H1 (cell line): ENCODE results near the gene STARD4. TPM values are rescaled to one million over a fixed set of nuclear protein-coding genes. Genes with fewer than 3 reads are reported as not detected.

ENCODE experiments used
- CTCF ChIA-PET: fragments of 300-600 bp; sonication (Branson Sonifier 250); formaldehyde crosslinking; loops from one replicate; lab custom pipeline; 2021; ENCODE audit not compliant: partially characterized antibody; lab: Charles Lee
- POLR2A ChIA-PET: fragments of 300-600 bp; sonication (Branson Sonifier 250); formaldehyde crosslinking; loops from one replicate; lab custom pipeline; 2021; ENCODE audit warnings: inconsistent platforms; ENCODE audit not compliant: partially characterized antibody; lab: Charles Lee
- DNase-seq, 2 experiments: peaks; one replicate each; pipeline versions ENCODE4 v3.0.0 to v3.0.0-alpha.2; 2010 to 2022; ENCODE audit warnings: low spot score in 2 of 2, low read depth in 1 of 2, mixed read lengths in 1 of 2
- FAIRE-seq: peaks from 2 replicates; lab custom pipeline; 2011; peaks lifted over from hg19 to GRCh38; lab: Jason Lieb, UNC
- H2AFZ ChIP-seq: 2 replicates; pipeline ENCODE4 v1.8.1; 2012; ENCODE audit warnings: low read length, inconsistent platforms
- H2AK5ac ChIP-seq: 2 replicates; pipeline ENCODE4 v1.6.1; 2013; ENCODE audit warnings: low read depth, low read length
- H2BK120ac ChIP-seq: replicated peaks from 2 replicates; pipeline ENCODE3; 2013; ENCODE audit warnings: low read depth, low read length, inconsistent platforms
- H2BK12ac ChIP-seq: 2 replicates; pipeline ENCODE4 v1.6.1; 2013; ENCODE audit warnings: low read depth, low read length
- H2BK15ac ChIP-seq: 2 replicates; pipeline ENCODE4 v1.6.1; 2013; ENCODE audit warnings: low read length
- H2BK20ac ChIP-seq: 2 replicates; pipeline ENCODE4 v1.6.1; 2013; ENCODE audit warnings: low read length
- H2BK5ac ChIP-seq: 2 replicates; pipeline ENCODE4 v1.6.1; 2013; ENCODE audit warnings: low read depth, low read length
- H3K14ac ChIP-seq: 2 replicates; pipeline ENCODE4 v1.6.1; 2013; ENCODE audit warnings: inconsistent platforms; ENCODE audit not compliant: insufficient read length
- H3K18ac ChIP-seq: 2 replicates; pipeline ENCODE4 v1.6.1; 2013; ENCODE audit warnings: low read length; ENCODE audit errors: extremely low read depth
- H3K23ac ChIP-seq: 2 replicates; pipeline ENCODE4 v1.6.1; 2013; ENCODE audit warnings: inconsistent platforms; ENCODE audit not compliant: insufficient read length
- H3K23me2 ChIP-seq: 2 replicates; pipeline ENCODE4 v1.6.1; 2013; ENCODE audit warnings: low read depth, low read length
- H3K27ac ChIP-seq: 2 replicates; pipeline ENCODE4 v1.6.1; 2011; ENCODE audit warnings: low read depth, low read length, inconsistent platforms
- H3K27me3 ChIP-seq, 4 experiments: replicated peaks in 1 of 4; 1 replicate in 1 of 4; 2 replicates in 3 of 4; pipeline versions ENCODE4 v1.6.1 to v1.8.1; 2011 to 2013; ENCODE audit warnings: low read length in 3 of 4, mild to moderate bottlenecking in 3 of 4, inconsistent platforms in 2 of 4, mixed read lengths in 2 of 4, moderate library complexity in 1 of 4; ENCODE audit not compliant: control insufficient read depth in 3 of 4, insufficient read depth in 3 of 4; ENCODE audit errors: extremely low read depth in 1 of 4
- H3K36me3 ChIP-seq, 4 experiments: 2 replicates each; pipeline versions ENCODE4 v1.6.1 to v1.8.1; 2011 to 2013; ENCODE audit warnings: mild to moderate bottlenecking in 4 of 4, low read length in 3 of 4, moderate library complexity in 2 of 4, control low read depth in 1 of 4, inconsistent platforms in 1 of 4; ENCODE audit not compliant: insufficient read depth in 4 of 4, control insufficient read depth in 2 of 4
- H3K4ac ChIP-seq: replicated peaks from 2 replicates; pipeline ENCODE3; 2013; ENCODE audit warnings: low read length, low read depth, mixed read lengths, inconsistent platforms; ENCODE audit not compliant: insufficient read length
- H3K4me1 ChIP-seq, 4 experiments: replicated peaks in 1 of 4; 1 replicate in 1 of 4; 2 replicates in 3 of 4; pipeline versions ENCODE4 v1.6.1 to v1.8.1; 2011 to 2013; ENCODE audit warnings: low read length in 3 of 4, inconsistent platforms in 2 of 4, mixed read lengths in 1 of 4; ENCODE audit not compliant: insufficient read depth in 4 of 4, control insufficient read depth in 3 of 4
- H3K4me2 ChIP-seq, 2 experiments: 2 replicates each; pipeline versions ENCODE4 v1.6.1 to v1.8.1; 2011 to 2013; ENCODE audit warnings: low read depth in 2 of 2, low read length in 2 of 2, control low read depth in 1 of 2, inconsistent platforms in 1 of 2, mild to moderate bottlenecking in 1 of 2; ENCODE audit not compliant: insufficient read depth in 1 of 2
- H3K4me3 ChIP-seq, 4 experiments: fragments of 200-600, 300-600 bp in 1 of 4; sonication (generic), shearing (Covaris generic), sonication (Bioruptor Twin) in 1 of 4; 2 replicates each; pipeline versions ENCODE4 v1.5.1 to v1.8.1; 2011 to 2016; ENCODE audit warnings: low read length in 4 of 4, low read depth in 3 of 4, control low read depth in 2 of 4, inconsistent platforms in 2 of 4, mild to moderate bottlenecking in 2 of 4, mixed read lengths in 1 of 4, moderate library complexity in 1 of 4; ENCODE audit not compliant: insufficient read depth in 2 of 4; ENCODE audit errors: extremely low read depth in 1 of 4
- H3K56ac ChIP-seq: replicated peaks from 2 replicates; pipeline ENCODE3; 2013; ENCODE audit warnings: low read depth, mild to moderate bottlenecking, mixed read lengths, low read length, inconsistent platforms; ENCODE audit not compliant: insufficient read length
- H3K79me1 ChIP-seq: 2 replicates; pipeline ENCODE4 v1.6.1; 2013; ENCODE audit warnings: low read depth, low read length, control low read depth
- H3K79me2 ChIP-seq, 2 experiments: 2 replicates each; pipeline versions ENCODE4 v1.6.1 to v1.8.1; 2012 to 2013; ENCODE audit warnings: low read length in 2 of 2, mild to moderate bottlenecking in 2 of 2, inconsistent platforms in 1 of 2; ENCODE audit not compliant: insufficient read depth in 2 of 2, control insufficient read depth in 1 of 2
- H3K9ac ChIP-seq, 4 experiments: replicated peaks in 1 of 4; 1 replicate in 1 of 4; 2 replicates in 3 of 4; pipeline versions ENCODE4 v1.6.1 to v1.8.1; 2011 to 2013; ENCODE audit warnings: low read depth in 3 of 4, low read length in 3 of 4, control low read depth in 2 of 4, mild to moderate bottlenecking in 2 of 4, moderate library complexity in 2 of 4, inconsistent platforms in 1 of 4; ENCODE audit errors: extremely low read depth in 1 of 4
- H3K9me3 ChIP-seq, 2 experiments: 2 replicates each; pipeline versions ENCODE4 v1.6.1 to v1.8.1; 2012 to 2013; ENCODE audit warnings: mild to moderate bottlenecking in 2 of 2, moderate library complexity in 2 of 2, control low read depth in 1 of 2, inconsistent platforms in 1 of 2, low read depth in 1 of 2, low read length in 1 of 2, mixed read lengths in 1 of 2; ENCODE audit not compliant: insufficient read depth in 2 of 2
- H4K20me1 ChIP-seq, 2 experiments: replicated peaks in 1 of 2; 2 replicates each; pipeline versions ENCODE3 to v1.8.1; 2011 to 2013; ENCODE audit warnings: inconsistent platforms in 2 of 2, low read length in 2 of 2, mild to moderate bottlenecking in 1 of 2; ENCODE audit not compliant: insufficient read depth in 2 of 2, control insufficient read depth in 1 of 2
- H4K5ac ChIP-seq: 2 replicates; pipeline ENCODE4 v1.6.1; 2013; ENCODE audit warnings: low read length, low read depth, mixed read lengths, inconsistent platforms; ENCODE audit not compliant: insufficient read length
- H4K8ac ChIP-seq: 2 replicates; pipeline ENCODE4 v1.8.0; 2013; ENCODE audit warnings: mild to moderate bottlenecking, moderate library complexity, low read length, inconsistent platforms; ENCODE audit not compliant: insufficient read depth; ENCODE audit errors: extremely low read depth
- H4K91ac ChIP-seq: replicated peaks from 2 replicates; pipeline ENCODE3; 2013; ENCODE audit warnings: low read length, mixed read lengths, inconsistent platforms; ENCODE audit not compliant: insufficient read length
- HDAC6 ChIP-seq: IDR thresholded peaks from one replicate; pipeline ENCODE4 v1.7.1; 2012; ENCODE audit warnings: low read depth, mild to moderate bottlenecking, inconsistent platforms, low read length, moderate library complexity
- JUN ChIP-seq: IDR thresholded peaks from 2 replicates; pipeline ENCODE4 v1.6.1; 2011; ENCODE audit warnings: low read depth, mild to moderate bottlenecking, improper control_type of control experiment, low read length
- JUND ChIP-seq: IDR thresholded peaks from 2 replicates; pipeline ENCODE4 v1.6.1; 2011; ENCODE audit warnings: mild to moderate bottlenecking, improper control_type of control experiment, low read length
- KDM1A ChIP-seq: fragments of 200-600, 300-600 bp; sonication (generic); IDR thresholded peaks from 2 replicates; pipeline ENCODE4 v1.7.1; 2016; ENCODE audit warnings: mild to moderate bottlenecking, low read length, borderline replicate concordance
- KDM4A ChIP-seq: IDR thresholded peaks from one replicate; pipeline ENCODE4 v1.7.1; 2012; ENCODE audit warnings: low read depth, mild to moderate bottlenecking, moderate library complexity, low read length, inconsistent platforms; ENCODE audit not compliant: severe bottlenecking
- POLR2A ChIP-seq, 2 experiments: IDR thresholded peaks; 1 replicate in 1 of 2; 2 replicates in 1 of 2; pipeline ENCODE4 v1.6.1; 2011; ENCODE audit warnings: low read depth in 2 of 2, low read length in 2 of 2, mild to moderate bottlenecking in 2 of 2; ENCODE audit errors: control extremely low read depth in 1 of 2
- POLR2AphosphoS5 ChIP-seq: IDR thresholded peaks from 2 replicates; pipeline ENCODE4 v1.6.1; 2011; ENCODE audit warnings: low read depth, low read length
- RAD21 ChIP-seq, 2 experiments: IDR thresholded peaks in 1 of 2; conservative IDR thresholded peaks in 1 of 2; 2 replicates each; pipeline ENCODE4 v1.6.1; 2011; ENCODE audit warnings: low read depth in 2 of 2, low read length in 2 of 2, improper control_type of control experiment in 1 of 2, inconsistent platforms in 1 of 2, mild to moderate bottlenecking in 1 of 2, moderate library complexity in 1 of 2
- SIRT6 ChIP-seq: IDR thresholded peaks from one replicate; pipeline ENCODE4 v1.7.1; 2012; ENCODE audit warnings: low read length, inconsistent platforms
- SUZ12 ChIP-seq: fragments of 200-600 bp; sonication (generic); IDR thresholded peaks from 2 replicates; pipeline ENCODE4 v1.6.1; 2012; ENCODE audit warnings: mild to moderate bottlenecking, inconsistent platforms, low read length, moderate library complexity, mixed read lengths
- TAF7 ChIP-seq: optimal IDR thresholded peaks from 2 replicates; pipeline ENCODE3; 2011; ENCODE audit warnings: low read depth, mild to moderate bottlenecking, inconsistent platforms, low read length, moderate library complexity, borderline replicate concordance
- TCF12 ChIP-seq: IDR thresholded peaks from 2 replicates; pipeline ENCODE4 v1.6.1; 2011; ENCODE audit warnings: low read depth, mild to moderate bottlenecking, low read length
- WGBS, 2 experiments: shearing (Covaris generic) in 1 of 2; methylation state at CpG; one replicate each; pipeline versions ENCODE4 v1.1.6 to v1.1.7; 2013 to 2015; ENCODE audit warnings: low lambda C conversion rate in 2 of 2, mixed read lengths in 2 of 2, inconsistent platforms in 1 of 2, low coverage in 1 of 2, missing lambda C conversion rate in 1 of 2; ENCODE audit not compliant: insufficient replicate concordance in 2 of 2, insufficient coverage in 1 of 2, insufficient read length in 1 of 2; ENCODE audit errors: extremely low coverage in 1 of 2, missing lambda C conversion rate in 1 of 2; 5-methylcytosine and 5-hydroxymethylcytosine counted together
- polyA plus RNA-seq, 7 experiments: library from polyadenylated mRNA; depleted of rRNA in 3 of 7; stranded (reverse) in 5 of 7; unstranded in 2 of 7; fragments of >200 nt in 5 of 7; fragments of 200-250 nt in 2 of 7; gene quantifications; 1 replicate in 5 of 7; 2 replicates in 1 of 7; 4 replicates in 1 of 7; pipeline versions ENCODE4 v1.2.1 to v1.2.3, GENCODE V29; 2011 to 2013; ENCODE audit warnings: missing spikeins in 2 of 7, mixed read lengths in 2 of 7
- total RNA-seq: library from RNA; stranded (reverse); fragmentation: NEBNext Ultra II Directional; extraction: Animal tissue kit (Norgen Biotek cat#: 25700); gene quantifications from 2 replicates; pipeline ENCODE4 v1.2.1, GENCODE V29; 2021
- TF ChIP-seq, protein P1 (sequence below): IDR thresholded peaks from 2 replicates; pipeline ENCODE4 v1.6.1; 2012; ENCODE audit warnings: low read length, inconsistent platforms

The STARD4 gene
- total and polyA plus RNA-seq, 2 of the 8 experiments (the other 6 are each of a cell fraction or from before 2014, with no cell fraction given): 10.8 to 47.9 TPM

GRCh38 chr5:111505096-111505495 lies 7.2 kb downstream of the STARD4 start:
- CTCF ChIA-PET: interaction anchor here (0.9 kb wide), 1 partner anchor 27 kb away, joined by 4 read pairs; no protein-coding TSS in a partner anchor
- DNase-seq (no peak), FAIRE-seq (no peak)
- Histone ChIP-seq H2AK5ac (no peak overlapping the region), H2BK12ac (no peak overlapping the region), H3K27ac (no peak overlapping the region), H2BK120ac (no peak overlapping the region), H2BK20ac (no peak overlapping the region), H2AFZ (no peak overlapping the region), H3K23ac (no peak overlapping the region), H2BK5ac (no peak overlapping the region), H4K91ac (no peak overlapping the region), H3K14ac (no peak overlapping the region), H3K79me1 (no peaks in the 10 kb centered on the region), H3K56ac (no peak overlapping the region), H4K20me1 (peaks cover 2 to 4% of the 10 kb centered on the region in 2 experiments), H3K18ac (no peak overlapping the region), H3K23me2 (no peaks in the 10 kb centered on the region), H4K8ac (no peak overlapping the region), H2BK15ac (no peak overlapping the region), H3K4me2 (no peak overlapping the region), H4K5ac (no peak overlapping the region), H3K9me3 (no peaks in the 10 kb centered on the region), H3K4ac (no peak overlapping the region), H3K27me3 (no peaks in the 10 kb centered on the region), H3K4me3 (no peak overlapping the region), H3K79me2 (peaks cover 0 to 64% of the 10 kb centered on the region in 2 experiments; a peak in 3 of 4 replicates), H3K9ac (no peak overlapping the region), H3K4me1 (peaks cover 0 to 2% (median 0%) of the 10 kb centered on the region in 4 experiments; a peak in 1 of 7 replicates), H3K36me3 (peaks cover 0 to 34% (median 15%) of the 10 kb centered on the region in 4 experiments; a peak in 3 of 8 replicates)
- POLR2A ChIA-PET: no interaction called here
- 100% methylated on average over 1 of the region's 1 CpG; no CpG with 5 or more reads in 1 of the 2 experiments for WGBS, 2 experiments
- TF ChIP-seq KDM1A (no peak), POLR2A (IDR thresholded peaks at IDR 0.05; ENCODE audit: control extremely low read depth in 1 of 2, low read depth in 2 of 2, low read length in 2 of 2) (no peak), SUZ12 (no peak), HDAC6 (no peak), JUN (no peak), RAD21 (IDR thresholded peaks at IDR 0.05 in 1 of 2, conservative IDR thresholded peaks at IDR 0.05 in 1 of 2; ENCODE audit: low read depth in 2 of 2, low read length in 2 of 2) (no peak), POLR2AphosphoS5 (no peak), TAF7 (no peak), JUND (no peak), TCF12 (no peak), KDM4A (no peak), SIRT6 (no peak)
- TF ChIP-seq, protein P1, sequence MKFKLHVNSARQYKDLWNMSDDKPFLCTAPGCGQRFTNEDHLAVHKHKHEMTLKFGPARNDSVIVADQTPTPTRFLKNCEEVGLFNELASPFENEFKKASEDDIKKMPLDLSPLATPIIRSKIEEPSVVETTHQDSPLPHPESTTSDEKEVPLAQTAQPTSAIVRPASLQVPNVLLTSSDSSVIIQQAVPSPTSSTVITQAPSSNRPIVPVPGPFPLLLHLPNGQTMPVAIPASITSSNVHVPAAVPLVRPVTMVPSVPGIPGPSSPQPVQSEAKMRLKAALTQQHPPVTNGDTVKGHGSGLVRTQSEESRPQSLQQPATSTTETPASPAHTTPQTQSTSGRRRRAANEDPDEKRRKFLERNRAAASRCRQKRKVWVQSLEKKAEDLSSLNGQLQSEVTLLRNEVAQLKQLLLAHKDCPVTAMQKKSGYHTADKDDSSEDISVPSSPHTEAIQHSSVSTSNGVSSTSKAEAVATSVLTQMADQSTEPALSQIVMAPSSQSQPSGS: no peak
